NB4 (cell line): ENCODE data around the gene CNTNAP2.

Source experiments
- CTCF ChIP-seq: IDR thresholded peaks from one replicate; pipeline ENCODE4 v1.5.1; 2012; ENCODE audit warnings: low read depth, low read length
- POLR2A ChIP-seq: IDR thresholded peaks from 2 replicates; pipeline ENCODE4 v1.6.1; 2011; ENCODE audit warnings: mild to moderate bottlenecking; ENCODE audit not compliant: insufficient read length; ENCODE audit errors: extremely low read depth

GRCh38 chr7:148108381-148108780 lies 1991.8 kb downstream of the CNTNAP2 start:
- TF ChIP-seq CTCF (no peak), POLR2A (no peak)
